Nephron (organoid): Measurements from ENCODE around the gene NPHS1.

Experiments
- H3K27ac Mint-ChIP-seq, 3 experiments: 2 replicates each; pipeline ENCODE4 v1.8.0; 2020; ENCODE audit warnings: mixed read lengths in 3 of 3, mild to moderate bottlenecking in 2 of 3, moderate library complexity in 1 of 3
- H3K27me3 Mint-ChIP-seq: 2 replicates; pipeline ENCODE4 v1.8.0; 2021; ENCODE audit warnings: low read depth, mild to moderate bottlenecking, moderate library complexity, mixed read lengths
- H3K36me3 Mint-ChIP-seq: 2 replicates; pipeline ENCODE4 v1.8.0; 2020; ENCODE audit warnings: low read depth, mixed read lengths
- H3K4me1 Mint-ChIP-seq: 2 replicates; pipeline ENCODE4 v1.8.0; 2020; ENCODE audit warnings: mixed read lengths
- H3K4me3 Mint-ChIP-seq, 3 experiments: 2 replicates each; pipeline ENCODE4 v1.8.0; 2020; ENCODE audit warnings: mild to moderate bottlenecking in 3 of 3, mixed read lengths in 3 of 3, moderate library complexity in 2 of 3
- H3K9me3 Mint-ChIP-seq: 2 replicates; pipeline ENCODE4 v1.8.0; 2020; ENCODE audit warnings: mixed read lengths
- TF ChIP-seq, protein P1 (sequence below), 3 experiments: fragments of 200-600 bp; sonication (generic); IDR thresholded peaks; one replicate each; pipeline ENCODE4 v1.5.0; 2021; ENCODE audit warnings: antibody characterized with exemption in 3 of 3; ENCODE audit not compliant: unreplicated experiment in 3 of 3

Gene NPHS1

DNA sequence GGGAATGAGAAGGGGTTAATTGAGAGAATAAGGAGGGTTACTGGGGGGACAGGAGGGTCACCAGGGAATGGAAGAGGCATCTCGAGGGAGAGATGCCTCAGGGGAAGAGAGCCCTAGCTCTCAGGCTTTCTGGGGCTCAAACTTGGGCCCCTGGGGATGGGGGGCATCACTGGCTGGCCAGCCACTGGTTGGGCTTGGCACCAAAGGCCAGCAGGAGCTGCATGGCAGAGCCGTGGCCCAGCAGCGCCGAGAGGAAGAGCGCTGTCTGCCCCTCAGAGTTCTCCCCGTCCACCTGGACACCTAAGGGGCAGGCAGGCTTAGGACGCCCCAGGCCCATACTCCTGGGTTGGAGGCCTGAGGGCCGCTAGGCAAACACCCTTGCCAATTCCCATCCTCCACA is 59.4 kb downstream of the NPHS1 start:
- H3K36me3 Mint-ChIP-seq = no peaks in the 10 kb centered on the region
- H3K27me3 Mint-ChIP-seq = peaks cover 35% of the 10 kb centered on the region
- H3K27ac Mint-ChIP-seq = no peak overlapping the region
- TF ChIP-seq, protein P1, sequence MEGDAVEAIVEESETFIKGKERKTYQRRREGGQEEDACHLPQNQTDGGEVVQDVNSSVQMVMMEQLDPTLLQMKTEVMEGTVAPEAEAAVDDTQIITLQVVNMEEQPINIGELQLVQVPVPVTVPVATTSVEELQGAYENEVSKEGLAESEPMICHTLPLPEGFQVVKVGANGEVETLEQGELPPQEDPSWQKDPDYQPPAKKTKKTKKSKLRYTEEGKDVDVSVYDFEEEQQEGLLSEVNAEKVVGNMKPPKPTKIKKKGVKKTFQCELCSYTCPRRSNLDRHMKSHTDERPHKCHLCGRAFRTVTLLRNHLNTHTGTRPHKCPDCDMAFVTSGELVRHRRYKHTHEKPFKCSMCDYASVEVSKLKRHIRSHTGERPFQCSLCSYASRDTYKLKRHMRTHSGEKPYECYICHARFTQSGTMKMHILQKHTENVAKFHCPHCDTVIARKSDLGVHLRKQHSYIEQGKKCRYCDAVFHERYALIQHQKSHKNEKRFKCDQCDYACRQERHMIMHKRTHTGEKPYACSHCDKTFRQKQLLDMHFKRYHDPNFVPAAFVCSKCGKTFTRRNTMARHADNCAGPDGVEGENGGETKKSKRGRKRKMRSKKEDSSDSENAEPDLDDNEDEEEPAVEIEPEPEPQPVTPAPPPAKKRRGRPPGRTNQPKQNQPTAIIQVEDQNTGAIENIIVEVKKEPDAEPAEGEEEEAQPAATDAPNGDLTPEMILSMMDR (IDR thresholded peaks at IDR 0.05; ENCODE audit: unreplicated experiment in 3 of 3) = no peak
- no peak overlapping the region for H3K4me3 Mint-ChIP-seq
- H3K9me3 Mint-ChIP-seq = no peaks in the 10 kb centered on the region
- no peaks in the 10 kb centered on the region for H3K4me1 Mint-ChIP-seq

DNA sequence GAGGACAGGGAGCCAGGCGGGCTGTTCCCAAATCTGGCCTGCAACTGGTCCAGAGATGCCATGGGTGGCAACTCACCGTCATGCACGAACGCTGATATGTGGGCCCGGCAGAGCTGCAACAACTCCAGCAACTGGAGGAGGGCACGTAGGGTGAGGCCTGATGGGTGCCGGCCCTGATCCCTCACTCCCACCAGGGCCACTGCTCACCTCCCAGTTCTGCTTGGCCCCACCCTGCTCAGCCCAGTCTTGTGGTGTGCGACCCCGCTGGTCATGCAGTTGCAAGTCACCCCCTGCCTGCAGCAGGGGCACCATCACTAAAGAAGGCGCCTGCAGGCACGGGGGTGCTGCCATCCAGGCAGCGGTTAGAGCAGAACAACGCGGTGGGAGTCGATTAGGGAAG is 60.0 kb downstream of the NPHS1 start:
- TF ChIP-seq, protein P1 (IDR thresholded peaks at IDR 0.05; ENCODE audit: unreplicated experiment in 3 of 3) = no peak
- no peaks in the 10 kb centered on the region for H3K9me3 Mint-ChIP-seq
- H3K4me1 Mint-ChIP-seq = no peaks in the 10 kb centered on the region
- no peak overlapping the region for H3K27ac Mint-ChIP-seq
- H3K27me3 Mint-ChIP-seq = peaks cover 29% of the 10 kb centered on the region
- no peaks in the 10 kb centered on the region for H3K36me3 Mint-ChIP-seq
- no peak overlapping the region for H3K4me3 Mint-ChIP-seq

DNA sequence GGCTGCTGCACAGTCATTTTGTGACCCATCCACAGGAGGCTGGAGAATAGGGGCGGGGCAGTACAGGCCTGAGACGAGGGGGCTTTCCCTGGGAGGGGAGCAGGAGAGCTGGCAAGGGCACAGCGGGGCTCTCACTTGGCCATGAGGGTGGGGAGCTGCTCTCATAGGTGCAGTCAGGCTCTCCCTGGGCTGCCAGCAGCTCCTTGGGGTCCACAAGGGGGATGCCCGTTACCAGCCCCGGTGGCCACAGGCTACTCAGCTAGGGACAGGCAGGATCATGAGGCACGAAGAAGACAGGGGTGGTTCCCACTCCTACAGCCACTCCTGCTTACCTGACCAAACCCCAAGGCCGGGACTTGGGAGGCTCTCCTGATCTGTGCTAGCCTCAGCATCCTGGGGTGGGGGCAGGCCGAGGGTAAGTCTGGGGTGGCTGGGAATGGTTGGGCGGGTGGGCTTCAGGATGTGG is 60.5 kb downstream of the NPHS1 start:
- H3K4me1 Mint-ChIP-seq = no peaks in the 10 kb centered on the region
- H3K4me3 Mint-ChIP-seq = no peak overlapping the region
- no peaks in the 10 kb centered on the region for H3K36me3 Mint-ChIP-seq
- no peak overlapping the region for H3K27ac Mint-ChIP-seq
- H3K9me3 Mint-ChIP-seq = no peaks in the 10 kb centered on the region
- TF ChIP-seq, protein P1 (IDR thresholded peaks at IDR 0.05; ENCODE audit: unreplicated experiment in 3 of 3) = no peak
- peaks cover 25% of the 10 kb centered on the region for H3K27me3 Mint-ChIP-seq

DNA sequence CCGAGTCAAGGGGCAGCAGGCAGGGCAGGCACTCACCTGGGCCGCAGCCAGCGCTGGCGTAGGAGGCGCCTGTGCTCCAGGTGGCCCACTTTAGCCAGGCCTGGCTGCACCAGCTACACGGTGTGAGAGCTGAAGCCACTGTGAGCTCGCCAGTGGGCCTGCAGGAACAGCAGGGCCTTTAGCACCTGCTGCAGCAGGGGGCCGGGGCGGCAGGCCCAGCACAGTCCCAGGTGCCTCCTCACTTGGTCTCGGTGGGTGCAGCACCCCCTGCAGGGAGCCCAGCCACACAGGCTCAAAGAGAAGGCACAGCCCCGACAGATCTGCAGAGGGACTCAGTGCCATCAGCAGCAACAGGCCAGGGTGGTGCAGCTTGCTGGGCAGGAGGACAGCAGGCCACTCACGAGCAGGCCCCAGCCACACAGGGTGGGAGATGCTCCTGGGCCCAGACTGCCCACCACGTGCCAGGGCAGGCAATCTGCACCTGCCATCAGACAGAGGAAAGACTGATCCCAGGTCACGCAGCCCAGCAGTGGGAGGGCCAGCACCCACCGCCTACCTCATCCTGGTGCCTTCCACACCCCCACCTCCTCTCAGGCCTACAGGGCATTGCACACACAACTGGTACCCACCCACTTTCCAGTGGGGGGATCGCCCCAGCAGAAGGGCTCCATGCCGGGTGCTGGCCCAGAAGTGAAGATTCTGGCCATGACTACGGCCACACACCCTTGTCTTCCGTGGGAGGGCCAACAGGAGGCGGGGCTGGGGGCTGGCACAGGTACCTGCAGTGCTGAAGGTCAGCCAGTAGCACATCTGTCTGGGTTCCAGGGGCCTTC is 61.1 kb downstream of the NPHS1 start:
- Mint-ChIP-seq H3K36me3 (no peaks in the 10 kb centered on the region), H3K9me3 (no peaks in the 10 kb centered on the region), H3K27ac (no peak overlapping the region), H3K4me1 (no peaks in the 10 kb centered on the region), H3K27me3 (peaks cover 18% of the 10 kb centered on the region), H3K4me3 (no peak overlapping the region)
- TF ChIP-seq, protein P1 (IDR thresholded peaks at IDR 0.05; ENCODE audit: unreplicated experiment in 3 of 3) = no peak

DNA sequence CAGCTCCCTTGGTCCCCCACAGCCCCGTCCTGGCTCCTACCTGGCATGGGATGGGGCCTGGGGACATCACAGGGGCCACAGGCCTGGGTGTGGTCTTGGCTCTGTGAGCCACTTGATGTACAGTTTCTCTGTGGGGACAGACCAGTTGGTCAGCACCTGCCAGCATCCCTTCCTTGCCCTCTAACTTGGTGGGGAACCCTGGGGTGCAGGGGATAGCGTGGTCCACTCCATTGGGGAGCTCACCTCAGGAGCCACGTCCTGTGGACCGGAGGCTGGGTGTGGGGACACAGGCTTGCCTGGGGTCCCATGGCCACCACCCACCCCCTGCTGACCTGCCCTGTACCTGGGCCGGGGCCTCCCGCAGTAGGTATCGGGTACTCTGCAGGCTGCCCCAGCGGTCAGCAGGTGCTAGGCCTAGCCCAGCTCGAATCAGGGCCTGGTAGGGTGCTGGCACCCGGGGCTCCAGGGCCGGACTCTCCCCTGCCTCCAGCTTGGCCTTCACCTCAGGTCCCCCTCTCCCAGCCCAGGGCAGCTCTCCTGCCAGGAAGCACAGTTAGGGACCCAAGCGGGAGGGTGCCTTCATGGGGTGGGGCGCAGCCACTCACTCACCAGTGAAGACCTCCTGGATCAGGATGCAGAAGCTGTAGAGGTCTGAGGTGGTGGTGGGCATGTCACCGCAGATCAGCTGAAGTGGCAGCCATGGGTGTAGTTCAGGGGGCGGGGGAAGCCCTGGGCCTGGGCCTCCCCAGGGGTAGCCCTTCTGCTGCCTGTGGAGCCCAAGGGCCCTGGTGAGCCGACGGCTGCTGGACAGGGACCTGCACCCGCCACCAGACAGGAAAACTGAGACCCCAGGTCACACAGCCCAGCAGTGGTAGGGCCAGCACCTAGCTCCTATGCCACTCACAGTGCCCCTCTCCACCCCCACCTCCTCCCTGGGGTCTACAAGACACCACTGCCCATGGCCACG is 62.0 kb downstream of the NPHS1 start:
- H3K9me3 Mint-ChIP-seq = no peaks in the 10 kb centered on the region
- H3K36me3 Mint-ChIP-seq = peaks cover 4% of the 10 kb centered on the region
- H3K4me3 Mint-ChIP-seq = no peak overlapping the region
- H3K4me1 Mint-ChIP-seq = no peaks in the 10 kb centered on the region
- peaks cover 9% of the 10 kb centered on the region for H3K27me3 Mint-ChIP-seq
- H3K27ac Mint-ChIP-seq = no peak overlapping the region
- TF ChIP-seq, protein P1 (IDR thresholded peaks at IDR 0.05; ENCODE audit: unreplicated experiment in 3 of 3) = no peak
